ENCODE measurements around the gene KDM2A.
"Not testable (repeated sequence)": the region's sequence is repeated elsewhere in the genome, so short reads cannot be mapped to it uniquely, and the experiment has no call there.

Gene KDM2A

GRCh38 chr11:67168911-67169310 is 49.8 kb downstream of the KDM2A start:
- DNase-seq (ENCODE audit: low spot score) = not testable (repeated sequence)

GRCh38 chr11:67174311-67174710 is 55.2 kb downstream of the KDM2A start:
- no peak for DNase-seq (ENCODE audit: low spot score)

GRCh38 chr11:67177399-67178281 is 58.6 kb downstream of the KDM2A start:
- DNase-seq (ENCODE audit: low spot score) = no peak

- DNase-seq (ENCODE audit: low spot score) = no peak
Measured at GRCh38 chr11:67178421-67178820, 59.4 kb downstream of the KDM2A start.

- DNase-seq (ENCODE audit: low spot score) = no peak
Measured at GRCh38 chr11:67178878-67179277, 59.8 kb downstream of the KDM2A start.

- DNase-seq (ENCODE audit: low spot score) = no peak
Measured at GRCh38 chr11:67179892-67180490, 60.9 kb downstream of the KDM2A start.

GRCh38 chr11:67194096-67194495 is 75.0 kb downstream of the KDM2A start:
- DNase-seq (ENCODE audit: low spot score) = no peak

GRCh38 chr11:67195971-67196456 is 77.0 kb downstream of the KDM2A start:
- DNase-seq (ENCODE audit: low spot score) = no peak

- DNase-seq (ENCODE audit: low spot score) = no peak
Measured at GRCh38 chr11:67197606-67198005, 78.5 kb downstream of the KDM2A start.

- DNase-seq (ENCODE audit: low spot score) = not testable (repeated sequence)
Measured at GRCh38 chr11:67198781-67199180, 79.7 kb downstream of the KDM2A start.

- DNase-seq (ENCODE audit: low spot score) = no peak
Measured at GRCh38 chr11:67199751-67200150, 80.7 kb downstream of the KDM2A start.

GRCh38 chr11:67202028-67202427 is 83.0 kb downstream of the KDM2A start:
- no peak for DNase-seq (ENCODE audit: low spot score)

GRCh38 chr11:67204822-67205221 is 85.8 kb downstream of the KDM2A start:
- DNase-seq (ENCODE audit: low spot score) = no peak

- DNase-seq (ENCODE audit: low spot score) = not testable (repeated sequence)
Measured at GRCh38 chr11:67209222-67209621, 90.2 kb downstream of the KDM2A start.

GRCh38 chr11:67211656-67212436 is 92.8 kb downstream of the KDM2A start:
- no peak for DNase-seq (ENCODE audit: low spot score)

- no peak for DNase-seq (ENCODE audit: low spot score)
Measured at GRCh38 chr11:67213178-67213621, 94.1 kb downstream of the KDM2A start.

GRCh38 chr11:67227726-67228125 is 108.7 kb downstream of the KDM2A start:
- no peak for DNase-seq (ENCODE audit: low spot score)

- DNase-seq (ENCODE audit: low spot score) = no peak
Measured at GRCh38 chr11:67230406-67230805, 111.3 kb downstream of the KDM2A start.

- DNase-seq (ENCODE audit: low spot score) = no peak
Measured at GRCh38 chr11:67230886-67231285, 111.8 kb downstream of the KDM2A start.

GRCh38 chr11:67233584-67234190 is 114.6 kb downstream of the KDM2A start:
- DNase-seq (ENCODE audit: low spot score) = no peak

- not testable (repeated sequence) for DNase-seq (ENCODE audit: low spot score)
Measured at GRCh38 chr11:67234571-67234970, 115.5 kb downstream of the KDM2A start.

GRCh38 chr11:67237574-67237973 is 118.5 kb downstream of the KDM2A start:
- no peak for DNase-seq (ENCODE audit: low spot score)
